Cardiac septum (tissue), 1 donor: ENCODE results near the gene CEP95. TPM values are rescaled to one million over a fixed set of nuclear protein-coding genes. Genes with fewer than 3 reads are reported as not detected.
"Not testable (repeated sequence)": the region's sequence is repeated elsewhere in the genome, so short reads cannot be mapped to it uniquely, and the experiment has no call there.

Experiments used
- DNase-seq: peaks from one replicate; pipeline ENCODE4 v3.0.0-alpha.2; 2020; ENCODE audit warnings: low spot score
- intact Hi-C: fragments of 100-400 bp; cut with DNase I; formaldehyde crosslinking; loops from one replicate; pipeline ENCODE4 v1.14.0; 2022
- long read RNA-seq: library from polyadenylated mRNA; unstranded; transcript quantifications from one replicate; pipeline ENCODE4 v2.0.0, GENCODE V29; 2021
- total RNA-seq: library from RNA; stranded (reverse); fragmentation: NEBNext Ultra II Directional; extraction: Animal tissue kit (Norgen Biotek cat#: 25700); gene quantifications from one replicate; pipeline ENCODE4 v1.2.1, GENCODE V29; 2021
- donor health status: DM: no; HTN: no; CAD: no.

CEP95 gene, protein sequence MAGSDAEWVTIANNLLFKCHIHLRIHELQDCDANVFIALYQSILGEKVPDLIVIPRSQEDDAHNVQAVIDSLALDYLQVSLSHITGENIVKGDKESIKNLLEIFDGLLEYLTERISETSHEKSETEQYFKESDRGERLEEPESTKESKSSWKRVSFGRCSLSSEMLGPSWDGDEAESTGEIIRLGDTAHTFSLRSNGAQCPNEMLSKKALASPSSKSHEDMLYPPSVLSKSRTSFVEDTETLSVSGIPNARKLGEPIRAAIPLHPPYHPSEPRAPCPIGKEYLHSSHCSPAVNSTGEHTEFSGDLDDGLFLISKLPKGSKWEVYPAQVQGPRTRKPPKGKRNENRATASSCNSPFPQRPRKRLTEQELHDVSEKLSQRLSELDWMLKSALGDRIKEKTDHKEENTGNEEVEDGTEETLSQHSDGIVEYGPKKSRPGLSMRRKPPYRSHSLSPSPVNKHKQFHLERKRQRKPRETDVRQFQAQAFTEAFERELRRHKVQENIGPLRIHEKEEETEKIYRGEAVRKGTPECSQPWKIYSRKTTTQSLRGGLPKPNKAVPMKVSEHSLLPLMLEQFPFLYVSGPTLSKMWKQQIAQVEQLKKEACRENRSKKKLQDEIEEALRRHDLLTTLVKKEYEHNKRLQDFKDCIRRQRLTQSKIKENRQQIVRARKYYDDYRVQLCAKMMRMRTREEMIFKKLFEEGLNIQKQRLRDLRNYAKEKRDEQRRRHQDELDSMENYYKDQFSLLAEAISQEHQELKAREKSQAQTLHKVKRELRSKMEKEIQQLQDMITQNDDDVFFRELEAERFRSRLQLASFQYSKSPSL
- total RNA-seq = 16.4 TPM
- long read RNA-seq, partial matches to known transcripts = 6 of 26 reads
- long read RNA-seq, other reads (novel, unspliced or antisense) = 18 of 26 reads

DNA sequence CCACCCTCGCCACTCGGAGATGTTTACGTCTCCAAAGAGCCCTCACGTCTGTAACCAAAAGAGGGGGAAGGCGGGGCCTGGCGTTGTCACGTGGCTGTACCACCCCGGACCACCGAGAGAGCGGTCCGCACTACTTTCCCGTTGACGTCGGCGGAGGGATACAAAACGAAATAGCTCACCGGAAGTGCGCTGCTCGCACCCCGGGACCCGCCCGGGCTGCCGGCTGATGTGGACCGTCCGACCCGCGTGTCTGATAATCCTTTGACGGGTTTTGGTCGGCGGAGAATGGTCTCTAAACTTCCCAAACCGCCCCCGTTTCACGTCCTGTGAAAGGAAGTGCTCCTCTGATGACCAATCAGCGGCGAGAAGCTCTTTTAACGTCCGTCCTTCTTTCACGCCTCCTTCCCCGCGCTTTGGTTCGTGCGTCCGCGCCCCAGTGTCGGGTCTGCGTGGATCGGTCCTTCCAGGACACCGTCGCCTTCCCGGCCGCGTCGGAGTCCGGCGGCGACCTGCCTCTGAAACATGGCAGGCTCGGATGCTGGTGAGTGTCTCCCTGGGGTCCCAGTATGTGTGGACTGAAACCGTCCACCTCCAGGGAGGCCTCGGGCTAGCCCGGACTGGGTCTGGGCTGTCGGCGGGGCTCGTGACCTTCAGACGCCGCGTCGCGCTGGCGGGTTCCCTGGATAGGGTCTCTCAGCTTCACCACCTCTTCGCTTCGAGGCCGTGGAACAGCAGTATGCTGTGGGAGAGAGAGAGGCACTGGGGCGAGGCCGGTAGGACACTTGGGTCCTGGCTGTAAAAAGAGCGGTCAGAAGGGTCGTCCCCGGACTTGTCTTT is at the start of gene CEP95:
Gene CEP95 (plus strand): TSS at position 402 of the 837 bp plus-strand sequence. CDS start 121 bp downstream, at position 523.
- intact Hi-C loops = loop anchor here (5.0 to 10.0 kb wide), 2 partner anchors 156 to 662 kb away; partner anchors contain the start of genes SMARCD2 and SMURF2

DNA sequence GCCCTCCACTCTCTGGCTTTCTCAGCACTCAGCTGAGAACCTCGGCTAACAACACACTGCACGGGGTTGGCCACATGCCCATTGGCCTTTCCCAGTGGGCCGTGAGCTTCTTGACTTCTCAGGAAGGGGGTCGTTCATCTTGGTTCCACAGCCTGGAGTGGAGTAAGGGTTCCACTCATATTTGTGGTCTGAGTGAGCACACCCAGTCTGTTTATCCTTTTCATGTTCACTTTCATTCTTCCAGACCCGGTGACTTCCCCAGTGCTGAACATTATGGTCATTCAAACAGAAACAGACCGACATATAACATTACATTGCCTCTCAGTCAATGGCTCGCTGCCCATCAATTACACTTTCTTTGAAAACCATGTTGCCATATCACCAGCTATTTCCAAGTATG is 49.6 kb upstream of the CEP95 start:
- intact Hi-C loops = no loop called here
- no peak for DNase-seq

More for the DNA sequence above, at the start of gene CEP95:
- peak; percentile 96 for DNase-seq

DNA sequence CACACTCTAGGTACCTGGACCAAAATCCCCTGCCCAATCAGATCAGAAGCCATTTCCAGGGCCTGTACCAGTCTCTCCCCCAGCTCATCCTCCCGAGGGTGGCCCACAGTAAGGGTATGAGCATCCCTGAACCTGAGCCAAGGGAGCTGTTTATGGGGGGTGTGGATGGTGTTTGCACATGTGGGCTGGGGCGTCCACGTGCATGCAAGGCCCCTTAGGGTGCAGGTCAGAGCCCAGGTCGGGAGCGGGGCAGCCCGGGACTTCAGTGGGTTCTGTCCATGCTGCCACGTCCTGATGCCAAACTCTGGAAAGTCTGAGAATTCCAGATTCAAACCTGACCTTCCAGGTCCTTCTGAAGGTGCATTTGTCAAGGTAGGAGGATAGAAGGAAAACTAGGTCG is 48.0 kb upstream of the CEP95 start:
- no peak for DNase-seq
- intact Hi-C loops = no loop called here

DNA sequence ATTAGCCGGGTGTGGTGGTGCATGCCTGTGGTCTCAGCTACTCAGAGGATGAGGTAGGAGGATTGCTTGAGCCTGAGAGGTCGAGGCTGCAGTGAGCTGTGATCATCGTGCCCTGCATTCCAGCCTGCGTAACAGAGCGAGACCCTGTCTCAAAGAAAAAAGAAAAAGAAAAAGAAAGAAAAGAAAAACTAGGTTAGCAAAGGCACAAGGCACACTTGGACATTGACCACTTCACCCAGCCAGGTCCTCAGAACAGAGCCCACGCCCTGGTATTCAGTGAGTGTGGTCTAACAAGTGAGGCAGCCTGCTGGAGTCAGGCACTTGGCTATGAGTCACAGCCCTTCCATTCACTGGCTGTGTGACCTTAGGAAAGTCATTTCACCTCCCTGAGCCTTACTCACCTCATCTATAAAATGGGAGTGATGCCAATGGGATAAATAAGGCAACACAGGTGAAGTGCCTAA is 47.5 kb upstream of the CEP95 start:
- no peak for DNase-seq
- intact Hi-C loops = no loop called here

DNA sequence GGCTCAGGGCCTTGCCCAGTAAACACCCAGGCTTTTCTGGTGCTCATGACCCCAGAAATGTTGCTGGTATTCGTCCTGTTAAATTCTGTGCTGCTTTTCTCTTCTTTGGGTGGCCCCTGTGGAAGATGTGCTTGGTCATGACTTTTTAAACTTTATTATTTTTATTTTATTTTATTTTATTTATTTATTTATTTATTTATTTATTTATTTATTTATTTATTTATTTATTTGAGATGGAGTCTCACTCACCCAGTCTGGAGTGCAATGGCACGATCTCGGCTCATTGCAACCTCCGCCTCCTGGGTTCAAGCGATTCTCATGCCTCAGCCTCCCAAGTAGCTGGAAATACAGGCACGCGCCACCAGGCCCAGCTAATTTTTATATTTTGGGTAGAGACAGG is 47.0 kb upstream of the CEP95 start:
- intact Hi-C loops, DNase-seq: not testable (repeated sequence)

DNA sequence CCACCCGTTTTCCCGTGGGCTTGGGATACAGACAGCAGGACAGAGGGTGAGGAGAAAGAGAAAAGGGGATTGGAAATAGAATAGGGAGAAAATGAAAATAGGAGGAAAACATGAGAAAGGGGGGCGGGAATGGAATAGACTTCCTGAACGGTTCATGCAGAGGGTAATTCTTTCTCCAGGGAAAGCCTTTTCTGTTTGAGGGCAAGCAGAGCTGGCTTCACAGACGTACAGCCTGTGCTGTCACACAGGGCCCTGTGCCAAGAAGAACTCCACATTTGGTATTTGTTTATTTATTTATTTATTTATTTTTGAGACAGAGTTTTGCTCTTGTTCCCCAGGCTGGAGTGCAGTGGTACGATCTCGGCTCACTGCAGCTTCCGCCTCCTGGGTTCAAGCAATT is 45.8 kb upstream of the CEP95 start:
- DNase-seq = no peak
- intact Hi-C loops = no loop called here

DNA sequence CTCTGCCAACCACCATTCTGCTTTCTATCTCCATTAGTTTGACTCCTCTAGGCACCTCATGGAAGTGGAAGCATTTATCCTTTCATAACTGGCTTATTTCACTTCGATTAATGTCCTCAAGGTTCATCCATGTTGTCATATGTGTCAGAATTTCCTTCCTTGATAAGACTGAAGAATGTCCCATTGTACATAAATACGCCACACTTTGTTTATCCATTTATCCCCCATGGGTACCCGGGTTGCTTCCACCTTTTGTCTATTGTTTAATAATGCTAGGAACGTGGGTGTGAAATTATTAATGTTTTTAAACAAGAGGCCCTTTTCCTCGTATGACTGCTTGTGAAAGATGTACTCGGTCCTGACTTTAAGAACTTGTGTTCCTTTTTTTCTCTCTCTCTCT is 45.0 kb upstream of the CEP95 start:
- no peak for DNase-seq
- intact Hi-C loops = no loop called here

DNA sequence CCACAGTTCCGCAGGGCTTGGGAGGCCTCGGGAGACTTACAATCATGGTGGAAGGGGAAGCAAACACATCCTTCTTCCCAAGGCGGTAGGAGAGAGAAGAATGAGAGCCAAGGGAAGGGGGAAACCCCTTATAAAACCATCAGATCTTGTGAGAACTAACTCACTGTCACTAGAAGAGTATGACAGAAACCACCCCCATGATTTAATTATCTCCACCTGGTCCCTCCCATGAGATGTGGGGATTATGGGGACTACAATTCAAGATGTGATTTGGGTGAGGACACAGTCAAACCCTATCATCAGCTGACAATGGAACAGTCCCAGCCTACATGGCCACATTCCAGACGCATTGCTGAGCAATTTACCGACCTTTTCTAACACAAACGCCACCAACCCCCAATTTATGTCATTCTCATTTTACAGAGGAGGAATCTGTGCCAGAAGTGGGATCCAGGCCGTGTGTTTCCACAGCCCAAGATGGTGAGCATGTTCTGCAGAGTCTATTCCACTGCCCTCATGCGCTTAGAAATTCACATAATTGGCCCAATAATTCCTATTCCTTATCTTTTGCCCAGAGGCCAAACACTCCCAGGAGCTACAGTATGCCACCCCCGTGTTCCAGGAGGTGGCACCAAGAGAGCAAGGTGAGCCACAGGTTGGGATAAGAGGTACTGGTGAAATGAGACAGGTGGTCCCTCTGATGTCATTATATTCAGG is 40.6 kb upstream of the CEP95 start:
- intact Hi-C loops = no loop called here
- no peak for DNase-seq

DNA sequence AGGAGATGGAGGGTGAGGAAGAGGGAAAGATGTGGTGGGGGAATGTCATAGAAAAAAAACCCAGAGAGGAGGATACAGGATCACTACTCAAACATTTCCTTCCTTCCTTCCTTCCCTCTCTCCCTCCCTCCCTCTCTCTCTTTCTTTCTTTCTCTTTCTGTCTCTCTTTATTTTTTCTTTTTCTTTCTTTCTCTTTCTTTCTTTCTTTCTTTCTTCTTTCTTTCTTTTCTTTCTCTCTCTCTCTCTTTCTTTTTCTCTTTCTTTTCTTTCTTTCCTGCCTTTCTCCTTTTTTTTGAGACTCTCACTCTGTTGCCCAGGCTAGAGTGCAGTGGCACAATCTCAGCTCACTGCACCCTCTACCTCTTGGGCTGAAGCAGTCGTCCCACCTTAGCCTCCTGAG is 39.9 kb upstream of the CEP95 start:
- DNase-seq, intact Hi-C loops: not testable (repeated sequence)

DNA sequence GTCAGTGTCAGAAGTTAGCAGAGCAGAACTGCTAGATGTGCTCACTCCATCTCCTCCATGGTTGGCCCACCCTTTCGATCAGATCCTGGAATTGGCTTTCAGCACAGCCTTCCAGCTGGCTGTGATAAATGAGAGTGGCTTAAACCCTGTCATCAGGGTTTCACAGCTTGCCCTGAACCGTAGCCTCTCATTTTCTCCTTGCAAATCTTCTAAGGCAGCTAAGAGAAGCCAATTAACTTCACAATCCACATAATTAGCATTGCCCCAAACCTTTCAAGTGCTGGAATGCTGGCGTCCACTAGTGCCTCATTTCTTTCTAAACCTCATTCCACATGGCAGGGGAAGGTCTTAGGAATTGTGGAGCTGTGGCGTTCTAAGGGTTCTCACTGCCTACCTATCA is 36.2 kb upstream of the CEP95 start:
- intact Hi-C loops = no loop called here
- DNase-seq = no peak

DNA sequence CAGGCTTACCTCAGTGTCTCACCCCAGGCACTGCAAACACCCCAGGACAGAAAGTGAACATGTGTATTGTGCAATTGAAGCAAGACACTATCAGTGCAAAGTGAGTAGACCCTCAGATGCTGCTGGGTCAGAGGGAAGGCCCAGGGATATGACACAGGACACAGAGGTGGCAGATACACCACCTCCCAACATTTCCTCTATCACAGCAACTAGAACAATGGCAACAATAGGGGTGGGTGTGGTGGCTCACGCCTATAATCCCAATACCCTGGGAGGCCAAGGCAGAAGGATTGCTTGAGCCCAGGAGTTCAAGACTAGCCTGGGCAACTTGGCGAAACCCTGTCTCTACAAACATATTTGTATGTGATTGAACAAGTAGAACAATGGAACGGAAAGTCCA is 35.3 kb upstream of the CEP95 start:
- intact Hi-C loops = no loop called here
- DNase-seq = no peak

DNA sequence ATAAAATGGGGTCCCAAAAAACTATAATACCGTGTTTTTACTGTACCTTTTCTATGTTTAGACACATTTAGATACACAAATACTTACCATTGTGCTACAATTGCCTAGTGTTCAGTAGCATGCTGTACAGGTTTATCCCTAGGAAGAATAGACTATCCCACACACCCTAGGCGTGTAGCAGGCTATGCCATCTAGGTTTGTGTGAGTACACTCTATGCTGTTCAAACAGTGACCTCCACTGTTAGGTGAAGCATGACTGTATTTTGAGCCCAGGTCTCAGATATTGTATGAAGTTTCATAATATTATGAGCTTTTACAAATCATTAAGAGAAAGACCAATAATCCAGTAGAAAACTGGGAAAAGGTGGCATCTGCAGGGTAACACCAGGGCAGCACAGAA is 34.2 kb upstream of the CEP95 start:
- DNase-seq = no peak
- intact Hi-C loops = no loop called here

DNA sequence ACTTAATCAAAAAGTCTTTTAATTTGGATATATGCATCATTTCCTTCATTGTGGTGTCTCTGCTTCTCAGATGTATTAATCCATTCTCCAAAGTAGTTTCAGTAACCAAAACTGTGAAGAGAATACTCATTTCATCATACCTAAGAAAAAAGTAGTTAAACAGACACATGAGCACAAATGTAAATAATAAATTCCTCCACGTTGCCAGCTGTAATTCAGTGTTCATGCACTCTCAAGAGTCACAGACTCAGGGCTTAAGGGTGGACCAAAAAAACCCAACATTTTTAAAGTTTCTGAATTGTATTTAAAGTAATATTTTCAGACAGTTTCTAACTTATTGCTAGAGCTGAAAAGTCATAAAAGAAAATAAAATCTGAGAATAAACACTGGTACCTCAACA is 28.9 kb upstream of the CEP95 start:
- intact Hi-C loops = no loop called here
- DNase-seq = no peak

DNA sequence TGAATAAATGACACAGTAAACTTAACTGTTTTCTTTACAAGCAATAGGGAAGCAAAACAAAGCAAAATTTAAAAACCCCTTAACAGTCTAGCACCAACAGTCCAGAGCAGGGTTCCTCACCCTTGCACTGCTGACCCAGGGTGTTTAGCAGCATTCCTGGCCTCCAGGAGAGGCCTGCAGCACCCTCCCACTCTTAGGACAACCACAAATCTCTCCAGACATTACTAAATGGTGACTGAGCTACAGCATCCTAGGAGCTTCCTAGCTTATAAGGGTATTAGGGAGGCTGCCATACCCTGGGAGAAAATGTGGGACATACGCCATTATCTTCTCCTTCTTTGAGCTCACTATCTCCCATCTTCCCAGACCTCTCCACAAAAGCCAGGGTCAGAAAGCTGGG is 25.8 kb upstream of the CEP95 start:
- DNase-seq = no peak
- intact Hi-C loops = no loop called here

DNA sequence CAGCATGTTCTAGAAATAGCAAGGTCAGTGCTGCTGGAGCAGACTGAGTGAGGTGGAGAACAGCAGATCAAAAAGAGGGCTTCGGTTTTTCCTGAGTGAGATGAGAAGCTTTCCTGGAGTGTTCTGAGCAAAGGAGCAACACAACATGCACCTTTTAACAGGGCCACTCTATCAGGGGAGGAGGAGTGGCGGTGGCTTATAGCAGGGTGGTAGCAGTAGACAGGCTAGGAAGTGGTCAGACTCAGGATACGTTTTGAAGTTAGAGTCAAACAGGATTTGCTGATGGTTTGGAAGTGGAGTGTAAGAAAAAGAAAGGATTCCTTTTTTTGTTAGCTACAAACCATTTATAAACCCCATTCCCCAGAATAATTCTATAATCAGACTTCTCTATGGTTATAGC is 22.4 kb upstream of the CEP95 start:
- intact Hi-C loops = no loop called here
- no peak for DNase-seq

DNA sequence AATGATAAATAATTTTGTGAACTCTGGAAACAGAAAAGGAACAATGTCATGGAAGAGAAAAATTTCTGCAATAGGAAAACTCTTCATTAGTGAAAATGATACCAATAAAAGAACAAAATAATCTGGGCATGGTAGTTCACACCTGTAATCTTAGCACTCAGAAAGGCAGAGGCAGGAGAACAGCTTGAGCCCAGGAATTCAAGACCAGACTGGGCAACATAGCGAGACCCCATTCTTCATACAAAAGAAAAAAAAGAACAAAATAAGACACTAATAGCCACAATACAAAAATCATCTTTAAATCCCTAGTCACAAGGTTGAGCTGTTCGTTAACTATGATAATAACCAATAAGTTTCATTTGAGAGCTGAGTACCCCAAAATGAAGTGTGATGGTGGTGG is 18.5 kb upstream of the CEP95 start:
- DNase-seq = no peak
- intact Hi-C loops = no loop called here

DNA sequence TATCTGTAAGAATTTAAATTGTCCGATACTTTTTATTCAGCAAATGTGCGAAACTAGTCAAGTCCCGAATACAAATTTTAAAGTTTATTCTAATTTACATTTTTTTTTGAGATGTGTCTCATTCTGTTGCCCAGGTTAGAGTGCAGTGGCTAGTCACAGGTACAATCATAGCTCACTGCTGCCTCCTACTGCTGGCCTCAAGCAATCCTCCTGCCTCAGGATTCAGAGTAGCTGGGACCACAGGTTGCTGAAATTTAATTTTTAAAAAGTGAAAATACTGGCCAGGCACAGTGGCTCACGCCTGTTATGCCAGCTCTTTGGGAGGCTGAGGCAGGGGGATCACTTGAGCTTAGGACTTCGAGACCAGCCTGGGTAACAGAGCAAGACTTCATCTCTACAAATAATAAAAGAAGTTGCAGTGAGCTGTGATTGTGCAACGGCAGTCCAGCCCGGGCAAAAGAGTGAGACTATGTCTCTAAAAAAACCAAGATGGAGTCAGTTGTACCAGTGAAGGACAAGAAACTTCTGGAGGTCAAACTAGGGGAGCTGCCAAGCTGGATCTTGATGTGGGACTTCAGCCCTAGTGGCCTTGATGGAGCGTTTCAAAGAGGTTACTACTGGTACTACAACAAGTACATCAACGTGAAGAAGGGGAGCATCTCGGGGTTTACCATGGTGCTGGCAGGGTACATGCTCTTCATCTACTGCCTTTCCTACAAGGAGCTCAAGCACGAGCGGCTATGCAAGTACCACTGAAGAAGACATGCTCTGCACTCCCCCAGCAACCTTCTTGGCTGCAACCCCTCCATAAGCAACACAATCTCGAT is 15.5 kb upstream of the CEP95 start:
- intact Hi-C loops = loop anchor here (1.0 to 10.0 kb wide), 2 partner anchors 71 to 166 kb away; no protein-coding TSS in a partner anchor

DNA sequence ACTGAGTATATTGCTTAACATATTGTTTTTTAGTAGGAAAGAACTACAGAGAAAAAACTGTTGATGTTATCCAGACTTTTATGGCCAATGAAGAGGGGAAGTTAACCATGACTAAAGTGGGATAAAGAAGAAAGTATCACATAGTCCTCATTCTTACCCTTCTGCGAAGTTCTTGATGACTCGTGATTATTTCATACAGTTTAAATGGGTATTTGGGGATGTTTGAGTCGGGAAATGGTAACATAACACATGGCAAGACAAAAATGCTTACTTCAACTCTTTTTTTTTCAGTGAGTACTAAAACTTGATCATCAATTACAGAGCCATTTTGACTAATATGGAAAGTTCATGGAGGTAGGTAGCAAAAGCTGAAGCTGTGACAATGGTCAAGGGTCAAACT is 14.8 kb upstream of the CEP95 start:
- intact Hi-C loops = loop anchor here (1.0 to 10.0 kb wide), 2 partner anchors 72 to 167 kb away; no protein-coding TSS in a partner anchor
- no peak for DNase-seq

More for the DNA sequence above, 15.5 kb upstream of the CEP95 start:
- no peak for DNase-seq
